ENCODE results near the gene CCDC171.
"Not testable (repeated sequence)": the region's sequence is repeated elsewhere in the genome, so short reads cannot be mapped to it uniquely, and the experiment has no call there.

The CCDC171 gene

DNA sequence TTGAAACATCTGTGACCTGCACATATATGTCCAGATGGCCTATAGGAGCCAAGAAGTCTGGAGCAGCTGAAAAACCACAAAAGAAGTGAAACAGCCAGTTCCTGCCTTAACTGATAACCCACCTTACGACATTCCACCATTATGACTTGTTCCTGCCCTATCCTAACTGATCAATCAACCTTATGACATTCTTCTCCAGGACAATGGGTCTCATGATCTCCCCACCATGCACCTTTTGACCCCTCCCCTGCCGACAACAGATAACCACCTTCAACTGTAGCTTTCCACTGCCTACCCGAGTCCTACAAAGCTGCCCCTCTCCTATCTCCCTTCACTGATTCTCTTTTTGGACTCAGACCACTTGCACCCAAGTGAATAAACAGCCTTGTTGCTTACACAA, 233.8 kb downstream of the CCDC171 start:
- Histone ChIP-seq H3K4me3 (ENCODE audit: insufficient read depth, low read depth, low read length) (no peak overlapping the region), H3K4me1 (ENCODE audit: control insufficient read depth, insufficient read depth, low read length) (no peaks in the 10 kb centered on the region), H3K9me3 (ENCODE audit: control insufficient read depth, low read length) (no peaks in the 10 kb centered on the region), H3K27me3 (ENCODE audit: control insufficient read depth, insufficient read depth, low read length, poor library complexity, severe bottlenecking) (no peaks in the 10 kb centered on the region), H3K27ac (ENCODE audit: insufficient read depth, low read depth, low read length, poor library complexity, severe bottlenecking) (no peak overlapping the region), H3K36me3 (ENCODE audit: control insufficient read depth, insufficient read depth, low read length) (no peaks in the 10 kb centered on the region)
- 91 to 93% methylated on average over 3 of the region's 3 CpGs for WGBS, 2 experiments

DNA sequence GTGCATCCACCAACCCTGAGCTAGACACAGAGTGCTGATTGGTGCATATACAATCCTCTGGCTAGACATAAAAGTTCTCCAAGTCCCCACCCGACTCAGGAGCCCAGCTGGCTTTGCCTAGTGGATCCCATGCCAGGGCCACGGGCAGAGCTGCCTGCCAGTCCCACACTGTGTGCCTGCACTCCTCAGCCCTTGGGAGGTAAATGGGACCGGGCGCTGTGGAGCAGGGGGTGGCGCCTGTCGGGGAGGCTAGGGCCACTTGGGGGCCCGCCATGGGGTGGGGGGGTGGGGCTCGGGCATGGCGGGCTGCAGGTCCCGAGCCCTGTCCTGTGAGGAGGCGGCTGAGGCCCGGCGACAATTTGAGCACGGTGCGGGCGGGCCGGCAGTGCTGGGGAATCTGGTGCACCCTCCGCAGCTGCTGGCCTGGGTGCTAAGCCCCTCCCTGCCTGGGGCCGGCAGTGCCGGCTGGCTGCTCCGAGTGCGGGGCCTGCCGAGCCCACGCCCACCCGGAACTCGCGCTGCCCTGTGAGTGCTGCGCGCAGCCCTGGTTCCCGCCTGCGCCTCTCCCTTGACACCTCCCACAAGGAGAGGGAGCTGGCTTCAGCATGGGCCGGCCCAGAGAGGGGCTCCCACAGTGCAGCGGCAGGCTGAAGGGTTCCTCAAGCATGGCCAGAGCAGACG, 257.5 kb downstream of the CCDC171 start:
- H3K4me3 ChIP-seq (ENCODE audit: insufficient read depth, low read depth, low read length); H3K27me3 ChIP-seq (ENCODE audit: control insufficient read depth, insufficient read depth, low read length, poor library complexity, severe bottlenecking); H3K27ac ChIP-seq (ENCODE audit: insufficient read depth, low read depth, low read length, poor library complexity, severe bottlenecking); H3K9me3 ChIP-seq (ENCODE audit: control insufficient read depth, low read length); H3K36me3 ChIP-seq (ENCODE audit: control insufficient read depth, insufficient read depth, low read length); H3K4me1 ChIP-seq (ENCODE audit: control insufficient read depth, insufficient read depth, low read length): not testable (repeated sequence)
- WGBS, 2 experiments: 92 to 93% methylated on average over 34 of the region's 34 CpGs

DNA sequence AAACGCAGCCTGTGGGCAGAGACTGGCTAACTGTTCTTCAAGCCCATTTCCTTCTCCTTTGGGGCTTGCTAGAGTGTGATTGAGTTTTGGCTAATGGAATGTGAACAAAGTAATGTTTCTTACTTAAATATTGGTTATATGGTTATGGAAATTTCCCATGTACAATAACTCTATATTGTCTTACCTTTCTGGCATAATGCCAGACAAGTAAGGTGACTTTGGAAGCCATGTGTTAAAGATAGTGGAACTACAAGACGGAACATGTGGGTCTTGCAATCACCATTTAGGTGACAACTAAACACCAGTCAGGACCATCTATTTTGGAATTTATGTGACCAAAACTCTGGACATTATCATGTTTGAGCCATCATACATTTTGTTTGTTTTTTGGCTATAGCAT, 260.2 kb downstream of the CCDC171 start:
- Histone ChIP-seq H3K9me3 (ENCODE audit: control insufficient read depth, low read length) (no peaks in the 10 kb centered on the region), H3K4me1 (ENCODE audit: control insufficient read depth, insufficient read depth, low read length) (no peaks in the 10 kb centered on the region), H3K27me3 (ENCODE audit: control insufficient read depth, insufficient read depth, low read length, poor library complexity, severe bottlenecking) (no peaks in the 10 kb centered on the region), H3K27ac (ENCODE audit: insufficient read depth, low read depth, low read length, poor library complexity, severe bottlenecking) (no peak overlapping the region), H3K36me3 (ENCODE audit: control insufficient read depth, insufficient read depth, low read length) (no peaks in the 10 kb centered on the region), H3K4me3 (ENCODE audit: insufficient read depth, low read depth, low read length) (no peak overlapping the region)
- 90 to 93% methylated on average over 2 of the region's 2 CpGs for WGBS, 2 experiments

DNA sequence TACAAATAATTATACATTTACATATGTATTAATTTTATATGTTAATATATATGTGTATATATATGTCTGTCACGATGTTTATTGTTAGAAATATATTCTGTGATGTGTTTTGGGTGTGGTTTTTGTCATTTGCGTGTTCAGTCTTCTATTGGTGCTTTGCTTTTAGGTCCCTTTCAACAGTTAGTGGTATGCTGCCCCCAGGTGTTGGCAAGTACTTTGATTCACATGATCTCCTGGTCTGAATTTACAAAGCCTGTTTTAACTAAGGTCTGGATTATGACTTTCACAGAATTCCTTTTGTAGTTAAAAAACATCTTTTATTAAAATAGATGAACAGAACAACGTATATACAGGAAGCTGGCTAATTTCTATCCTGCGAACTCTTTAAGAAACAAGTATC, 271.5 kb downstream of the CCDC171 start:
- no peaks in the 10 kb centered on the region for H3K4me1 ChIP-seq (ENCODE audit: control insufficient read depth, insufficient read depth, low read length)
- no peak overlapping the region for H3K27ac ChIP-seq (ENCODE audit: insufficient read depth, low read depth, low read length, poor library complexity, severe bottlenecking)
- no peaks in the 10 kb centered on the region for H3K27me3 ChIP-seq (ENCODE audit: control insufficient read depth, insufficient read depth, low read length, poor library complexity, severe bottlenecking)
- H3K4me3 ChIP-seq (ENCODE audit: insufficient read depth, low read depth, low read length): no peak overlapping the region
- H3K36me3 ChIP-seq (ENCODE audit: control insufficient read depth, insufficient read depth, low read length): no peaks in the 10 kb centered on the region
- no peaks in the 10 kb centered on the region for H3K9me3 ChIP-seq (ENCODE audit: control insufficient read depth, low read length)
- 52 to 59% methylated on average over 2 to 4 of the region's 4 CpGs for WGBS, 2 experiments

DNA sequence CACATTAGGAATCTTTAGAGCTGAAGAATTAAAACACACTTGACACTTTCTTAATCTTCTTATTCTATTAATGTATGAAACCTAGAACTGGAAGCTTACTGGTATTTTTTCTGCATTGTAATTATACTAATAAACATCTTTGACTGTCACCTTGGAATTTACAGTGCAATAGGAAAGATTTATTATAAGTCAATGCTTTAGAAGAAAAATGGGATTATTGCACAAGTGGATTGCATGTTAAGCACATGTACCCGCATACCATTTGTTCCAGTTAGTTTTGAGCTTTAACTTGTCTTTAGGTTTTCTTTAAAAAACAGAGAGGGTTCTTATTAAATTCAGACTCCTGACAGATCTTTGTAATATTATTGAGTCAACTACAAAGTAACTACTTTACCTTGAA, 278.5 kb downstream of the CCDC171 start:
- Histone ChIP-seq H3K36me3 (ENCODE audit: control insufficient read depth, insufficient read depth, low read length) (no peaks in the 10 kb centered on the region), H3K27ac (ENCODE audit: insufficient read depth, low read depth, low read length, poor library complexity, severe bottlenecking) (no peak overlapping the region), H3K27me3 (ENCODE audit: control insufficient read depth, insufficient read depth, low read length, poor library complexity, severe bottlenecking) (no peaks in the 10 kb centered on the region), H3K4me3 (ENCODE audit: insufficient read depth, low read depth, low read length) (no peak overlapping the region), H3K9me3 (ENCODE audit: control insufficient read depth, low read length) (no peaks in the 10 kb centered on the region), H3K4me1 (ENCODE audit: control insufficient read depth, insufficient read depth, low read length) (no peaks in the 10 kb centered on the region)
- 94 to 96% methylated on average over 1 of the region's 1 CpG for WGBS, 2 experiments

DNA sequence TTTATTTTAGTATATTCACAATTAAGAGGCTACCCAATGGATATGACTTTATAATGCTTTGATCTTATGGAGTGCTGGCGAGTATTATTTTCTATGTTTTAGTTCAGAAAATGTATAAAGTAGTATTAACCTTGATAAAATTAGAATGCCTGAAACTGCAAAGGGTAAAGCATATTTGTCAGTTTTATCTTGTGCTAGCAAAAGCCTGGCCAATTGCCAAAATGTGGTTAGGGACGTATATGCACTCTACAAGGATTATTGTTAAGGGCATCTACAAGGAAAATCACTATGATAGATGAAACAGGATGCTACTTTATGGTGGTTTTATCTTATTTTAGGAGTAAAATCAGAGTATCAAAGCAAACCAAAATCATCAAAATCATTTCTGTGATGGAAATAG, 281.7 kb downstream of the CCDC171 start:
- H3K4me3 ChIP-seq (ENCODE audit: insufficient read depth, low read depth, low read length): no peak overlapping the region
- H3K9me3 ChIP-seq (ENCODE audit: control insufficient read depth, low read length): no peaks in the 10 kb centered on the region
- H3K27ac ChIP-seq (ENCODE audit: insufficient read depth, low read depth, low read length, poor library complexity, severe bottlenecking): no peak overlapping the region
- no peaks in the 10 kb centered on the region for H3K4me1 ChIP-seq (ENCODE audit: control insufficient read depth, insufficient read depth, low read length)
- no peaks in the 10 kb centered on the region for H3K36me3 ChIP-seq (ENCODE audit: control insufficient read depth, insufficient read depth, low read length)
- WGBS, 2 experiments: 93 to 94% methylated on average over 2 of the region's 2 CpGs
- H3K27me3 ChIP-seq (ENCODE audit: control insufficient read depth, insufficient read depth, low read length, poor library complexity, severe bottlenecking): no peaks in the 10 kb centered on the region

DNA sequence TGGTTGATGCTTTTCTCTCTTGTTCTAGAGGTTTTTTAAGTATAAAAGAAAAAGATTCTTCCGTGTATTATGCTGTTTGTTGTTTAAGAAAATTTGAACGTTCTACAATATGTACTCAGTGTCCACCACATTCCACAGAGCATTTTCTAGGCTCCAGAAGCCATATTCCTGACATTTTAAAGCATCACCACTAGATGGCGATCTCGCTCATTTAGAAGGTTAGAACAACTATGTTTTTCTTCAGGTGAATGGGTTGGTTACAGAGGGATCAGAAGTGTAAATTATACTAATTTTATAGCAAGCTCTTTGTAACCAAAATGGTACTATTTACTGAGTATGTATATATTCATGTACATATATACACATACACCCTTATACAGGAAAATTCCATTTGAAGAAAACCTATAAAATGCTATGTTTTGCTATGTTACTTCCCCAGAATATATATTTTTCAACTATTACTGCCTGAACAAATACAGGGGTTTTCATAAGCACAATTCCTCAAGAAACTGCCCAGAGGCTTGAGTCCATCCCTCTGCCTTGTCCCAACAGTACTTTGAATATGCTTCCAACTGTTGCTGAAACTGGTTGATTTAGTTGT, 284.3 kb downstream of the CCDC171 start:
- Histone ChIP-seq H3K9me3 (ENCODE audit: control insufficient read depth, low read length) (no peaks in the 10 kb centered on the region), H3K27me3 (ENCODE audit: control insufficient read depth, insufficient read depth, low read length, poor library complexity, severe bottlenecking) (no peaks in the 10 kb centered on the region), H3K27ac (ENCODE audit: insufficient read depth, low read depth, low read length, poor library complexity, severe bottlenecking) (no peak overlapping the region), H3K36me3 (ENCODE audit: control insufficient read depth, insufficient read depth, low read length) (no peaks in the 10 kb centered on the region), H3K4me1 (ENCODE audit: control insufficient read depth, insufficient read depth, low read length) (no peaks in the 10 kb centered on the region), H3K4me3 (ENCODE audit: insufficient read depth, low read depth, low read length) (no peak overlapping the region)
- 9% methylated on average over 4 of the region's 4 CpGs; no CpG with 5 or more reads in 1 of the 2 experiments for WGBS, 2 experiments

DNA sequence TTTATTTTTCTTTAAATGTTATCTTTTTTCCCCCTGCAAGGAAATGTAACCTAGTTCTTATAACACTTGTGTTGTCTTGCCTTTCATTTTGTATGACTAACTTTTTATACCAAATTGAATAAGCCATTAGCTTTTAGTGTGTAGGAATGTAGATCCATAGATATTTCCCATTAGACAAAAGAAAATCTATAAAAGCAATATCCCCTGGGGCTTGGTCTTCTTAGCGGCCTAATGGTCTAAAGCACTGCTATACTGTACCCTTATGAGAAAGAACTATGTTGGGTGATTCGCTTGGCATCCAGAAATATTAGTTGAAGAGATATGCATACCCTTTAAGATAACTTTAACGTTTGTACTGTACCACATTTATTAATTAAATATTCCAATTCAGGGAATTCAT, 289.2 kb downstream of the CCDC171 start:
- Histone ChIP-seq H3K4me1 (ENCODE audit: control insufficient read depth, insufficient read depth, low read length) (no peaks in the 10 kb centered on the region), H3K4me3 (ENCODE audit: insufficient read depth, low read depth, low read length) (no peak overlapping the region), H3K27ac (ENCODE audit: insufficient read depth, low read depth, low read length, poor library complexity, severe bottlenecking) (no peak overlapping the region), H3K27me3 (ENCODE audit: control insufficient read depth, insufficient read depth, low read length, poor library complexity, severe bottlenecking) (no peaks in the 10 kb centered on the region), H3K9me3 (ENCODE audit: control insufficient read depth, low read length) (no peaks in the 10 kb centered on the region), H3K36me3 (ENCODE audit: control insufficient read depth, insufficient read depth, low read length) (no peaks in the 10 kb centered on the region)
- 90 to 92% methylated on average over 2 of the region's 3 CpGs for WGBS, 2 experiments

DNA sequence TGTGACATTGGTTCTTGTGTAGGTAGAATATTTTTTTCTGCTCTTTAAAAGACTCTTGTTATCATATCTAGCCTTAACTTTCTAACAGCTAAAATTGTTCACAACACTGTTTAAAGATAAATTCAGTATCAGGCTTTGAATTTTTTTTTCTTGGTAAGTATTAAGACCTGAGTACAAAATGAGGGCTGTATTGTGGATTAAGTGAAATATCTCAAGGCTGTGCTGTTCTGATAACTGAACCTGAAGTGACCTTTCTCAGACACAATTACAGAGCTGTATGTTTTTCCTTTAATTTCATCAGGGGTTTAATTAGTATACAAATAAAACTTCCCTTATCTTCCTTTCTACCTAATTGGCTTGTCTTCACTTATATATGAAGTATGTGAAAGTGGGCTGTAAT, 290.5 kb downstream of the CCDC171 start:
- Histone ChIP-seq H3K4me1 (ENCODE audit: control insufficient read depth, insufficient read depth, low read length) (no peaks in the 10 kb centered on the region), H3K9me3 (ENCODE audit: control insufficient read depth, low read length) (no peaks in the 10 kb centered on the region), H3K27ac (ENCODE audit: insufficient read depth, low read depth, low read length, poor library complexity, severe bottlenecking) (no peak overlapping the region), H3K4me3 (ENCODE audit: insufficient read depth, low read depth, low read length) (no peak overlapping the region), H3K36me3 (ENCODE audit: control insufficient read depth, insufficient read depth, low read length) (no peaks in the 10 kb centered on the region), H3K27me3 (ENCODE audit: control insufficient read depth, insufficient read depth, low read length, poor library complexity, severe bottlenecking) (no peaks in the 10 kb centered on the region)

DNA sequence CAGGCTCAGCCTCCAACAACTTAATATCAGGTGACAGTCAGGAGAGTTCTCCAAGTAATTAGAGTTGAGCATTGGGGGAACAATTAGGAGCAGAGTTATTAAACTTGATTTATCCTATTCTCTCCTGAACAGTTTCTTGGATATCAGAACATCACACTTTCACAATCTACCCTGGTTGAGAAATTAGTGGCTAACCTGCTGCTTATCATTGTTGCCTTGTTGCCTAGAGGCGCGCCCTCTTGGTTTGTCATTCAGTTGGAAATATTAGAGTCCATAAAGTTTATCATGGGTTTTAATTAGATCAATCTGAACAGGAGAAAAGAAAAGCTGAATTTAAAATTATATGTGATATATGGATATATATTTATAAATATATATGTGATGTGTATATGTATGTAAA, 291.1 kb downstream of the CCDC171 start:
- 94 to 100% methylated on average over 2 of the region's 2 CpGs for WGBS, 2 experiments
- no peaks in the 10 kb centered on the region for H3K27me3 ChIP-seq (ENCODE audit: control insufficient read depth, insufficient read depth, low read length, poor library complexity, severe bottlenecking)
- H3K9me3 ChIP-seq (ENCODE audit: control insufficient read depth, low read length): no peaks in the 10 kb centered on the region
- H3K36me3 ChIP-seq (ENCODE audit: control insufficient read depth, insufficient read depth, low read length): no peaks in the 10 kb centered on the region
- no peak overlapping the region for H3K4me3 ChIP-seq (ENCODE audit: insufficient read depth, low read depth, low read length)
- H3K4me1 ChIP-seq (ENCODE audit: control insufficient read depth, insufficient read depth, low read length): no peaks in the 10 kb centered on the region
- no peak overlapping the region for H3K27ac ChIP-seq (ENCODE audit: insufficient read depth, low read depth, low read length, poor library complexity, severe bottlenecking)

All from ectodermal cell (in vitro differentiated cells).